Measurements from ENCODE around the gene SPINT2.
"Not testable (repeated sequence)": the region's sequence is repeated elsewhere in the genome, so short reads cannot be mapped to it uniquely, and the experiment has no call there.

- TF ChIP-seq POLR2A, CTCF (IDR thresholded peaks at IDR 0.05): not testable (repeated sequence)
Observed at GRCh38 chr19:38224863-38225218, 39.5 kb upstream of the SPINT2 start.
